H1 (cell line): Measurements from ENCODE around the gene TAF9. TPM values are rescaled to one million over a fixed set of nuclear protein-coding genes. Genes with fewer than 3 reads are reported as not detected.

Experiments
- CTCF ChIA-PET: fragments of 300-600 bp; sonication (Branson Sonifier 250); formaldehyde crosslinking; loops from one replicate; lab custom pipeline; 2021; ENCODE audit not compliant: partially characterized antibody; lab: Charles Lee
- POLR2A ChIA-PET: fragments of 300-600 bp; sonication (Branson Sonifier 250); formaldehyde crosslinking; loops from one replicate; lab custom pipeline; 2021; ENCODE audit warnings: inconsistent platforms; ENCODE audit not compliant: partially characterized antibody; lab: Charles Lee
- DNase-seq, 2 experiments: peaks; one replicate each; pipeline versions ENCODE4 v3.0.0 to v3.0.0-alpha.2; 2010 to 2022; ENCODE audit warnings: low spot score in 2 of 2, low read depth in 1 of 2, mixed read lengths in 1 of 2
- FAIRE-seq: peaks from 2 replicates; lab custom pipeline; 2011; peaks lifted over from hg19 to GRCh38; lab: Jason Lieb, UNC
- H2AFZ ChIP-seq: 2 replicates; pipeline ENCODE4 v1.8.1; 2012; ENCODE audit warnings: low read length, inconsistent platforms
- H2AK5ac ChIP-seq: 2 replicates; pipeline ENCODE4 v1.6.1; 2013; ENCODE audit warnings: low read depth, low read length
- H2BK120ac ChIP-seq: replicated peaks from 2 replicates; pipeline ENCODE3; 2013; ENCODE audit warnings: low read depth, low read length, inconsistent platforms
- H2BK12ac ChIP-seq: 2 replicates; pipeline ENCODE4 v1.6.1; 2013; ENCODE audit warnings: low read depth, low read length
- H2BK15ac ChIP-seq: 2 replicates; pipeline ENCODE4 v1.6.1; 2013; ENCODE audit warnings: low read length
- H2BK20ac ChIP-seq: 2 replicates; pipeline ENCODE4 v1.6.1; 2013; ENCODE audit warnings: low read length
- H2BK5ac ChIP-seq: 2 replicates; pipeline ENCODE4 v1.6.1; 2013; ENCODE audit warnings: low read depth, low read length
- H3K14ac ChIP-seq: 2 replicates; pipeline ENCODE4 v1.6.1; 2013; ENCODE audit warnings: inconsistent platforms; ENCODE audit not compliant: insufficient read length
- H3K18ac ChIP-seq: 2 replicates; pipeline ENCODE4 v1.6.1; 2013; ENCODE audit warnings: low read length; ENCODE audit errors: extremely low read depth
- H3K23ac ChIP-seq: 2 replicates; pipeline ENCODE4 v1.6.1; 2013; ENCODE audit warnings: inconsistent platforms; ENCODE audit not compliant: insufficient read length
- H3K23me2 ChIP-seq: 2 replicates; pipeline ENCODE4 v1.6.1; 2013; ENCODE audit warnings: low read depth, low read length
- H3K27ac ChIP-seq: 2 replicates; pipeline ENCODE4 v1.6.1; 2011; ENCODE audit warnings: low read depth, low read length, inconsistent platforms
- H3K27me3 ChIP-seq, 4 experiments: replicated peaks in 1 of 4; 1 replicate in 1 of 4; 2 replicates in 3 of 4; pipeline versions ENCODE4 v1.6.1 to v1.8.1; 2011 to 2013; ENCODE audit warnings: low read length in 3 of 4, mild to moderate bottlenecking in 3 of 4, inconsistent platforms in 2 of 4, mixed read lengths in 2 of 4, moderate library complexity in 1 of 4; ENCODE audit not compliant: control insufficient read depth in 3 of 4, insufficient read depth in 3 of 4; ENCODE audit errors: extremely low read depth in 1 of 4
- H3K36me3 ChIP-seq, 4 experiments: 2 replicates each; pipeline versions ENCODE4 v1.6.1 to v1.8.1; 2011 to 2013; ENCODE audit warnings: mild to moderate bottlenecking in 4 of 4, low read length in 3 of 4, moderate library complexity in 2 of 4, control low read depth in 1 of 4, inconsistent platforms in 1 of 4; ENCODE audit not compliant: insufficient read depth in 4 of 4, control insufficient read depth in 2 of 4
- H3K4ac ChIP-seq: replicated peaks from 2 replicates; pipeline ENCODE3; 2013; ENCODE audit warnings: low read length, low read depth, mixed read lengths, inconsistent platforms; ENCODE audit not compliant: insufficient read length
- H3K4me1 ChIP-seq, 4 experiments: replicated peaks in 1 of 4; 1 replicate in 1 of 4; 2 replicates in 3 of 4; pipeline versions ENCODE4 v1.6.1 to v1.8.1; 2011 to 2013; ENCODE audit warnings: low read length in 3 of 4, inconsistent platforms in 2 of 4, mixed read lengths in 1 of 4; ENCODE audit not compliant: insufficient read depth in 4 of 4, control insufficient read depth in 3 of 4
- H3K4me2 ChIP-seq, 2 experiments: 2 replicates each; pipeline versions ENCODE4 v1.6.1 to v1.8.1; 2011 to 2013; ENCODE audit warnings: low read depth in 2 of 2, low read length in 2 of 2, control low read depth in 1 of 2, inconsistent platforms in 1 of 2, mild to moderate bottlenecking in 1 of 2; ENCODE audit not compliant: insufficient read depth in 1 of 2
- H3K4me3 ChIP-seq, 4 experiments: fragments of 200-600, 300-600 bp in 1 of 4; sonication (generic), shearing (Covaris generic), sonication (Bioruptor Twin) in 1 of 4; 2 replicates each; pipeline versions ENCODE4 v1.5.1 to v1.8.1; 2011 to 2016; ENCODE audit warnings: low read length in 4 of 4, low read depth in 3 of 4, control low read depth in 2 of 4, inconsistent platforms in 2 of 4, mild to moderate bottlenecking in 2 of 4, mixed read lengths in 1 of 4, moderate library complexity in 1 of 4; ENCODE audit not compliant: insufficient read depth in 2 of 4; ENCODE audit errors: extremely low read depth in 1 of 4
- H3K56ac ChIP-seq: replicated peaks from 2 replicates; pipeline ENCODE3; 2013; ENCODE audit warnings: low read depth, mild to moderate bottlenecking, mixed read lengths, low read length, inconsistent platforms; ENCODE audit not compliant: insufficient read length
- H3K79me1 ChIP-seq: 2 replicates; pipeline ENCODE4 v1.6.1; 2013; ENCODE audit warnings: low read depth, low read length, control low read depth
- H3K79me2 ChIP-seq, 2 experiments: 2 replicates each; pipeline versions ENCODE4 v1.6.1 to v1.8.1; 2012 to 2013; ENCODE audit warnings: low read length in 2 of 2, mild to moderate bottlenecking in 2 of 2, inconsistent platforms in 1 of 2; ENCODE audit not compliant: insufficient read depth in 2 of 2, control insufficient read depth in 1 of 2
- H3K9ac ChIP-seq, 4 experiments: replicated peaks in 1 of 4; 1 replicate in 1 of 4; 2 replicates in 3 of 4; pipeline versions ENCODE4 v1.6.1 to v1.8.1; 2011 to 2013; ENCODE audit warnings: low read depth in 3 of 4, low read length in 3 of 4, control low read depth in 2 of 4, mild to moderate bottlenecking in 2 of 4, moderate library complexity in 2 of 4, inconsistent platforms in 1 of 4; ENCODE audit errors: extremely low read depth in 1 of 4
- H3K9me3 ChIP-seq, 2 experiments: 2 replicates each; pipeline versions ENCODE4 v1.6.1 to v1.8.1; 2012 to 2013; ENCODE audit warnings: mild to moderate bottlenecking in 2 of 2, moderate library complexity in 2 of 2, control low read depth in 1 of 2, inconsistent platforms in 1 of 2, low read depth in 1 of 2, low read length in 1 of 2, mixed read lengths in 1 of 2; ENCODE audit not compliant: insufficient read depth in 2 of 2
- H4K20me1 ChIP-seq, 2 experiments: replicated peaks in 1 of 2; 2 replicates each; pipeline versions ENCODE3 to v1.8.1; 2011 to 2013; ENCODE audit warnings: inconsistent platforms in 2 of 2, low read length in 2 of 2, mild to moderate bottlenecking in 1 of 2; ENCODE audit not compliant: insufficient read depth in 2 of 2, control insufficient read depth in 1 of 2
- H4K5ac ChIP-seq: 2 replicates; pipeline ENCODE4 v1.6.1; 2013; ENCODE audit warnings: low read length, low read depth, mixed read lengths, inconsistent platforms; ENCODE audit not compliant: insufficient read length
- H4K8ac ChIP-seq: 2 replicates; pipeline ENCODE4 v1.8.0; 2013; ENCODE audit warnings: mild to moderate bottlenecking, moderate library complexity, low read length, inconsistent platforms; ENCODE audit not compliant: insufficient read depth; ENCODE audit errors: extremely low read depth
- H4K91ac ChIP-seq: replicated peaks from 2 replicates; pipeline ENCODE3; 2013; ENCODE audit warnings: low read length, mixed read lengths, inconsistent platforms; ENCODE audit not compliant: insufficient read length
- ASH2L ChIP-seq: fragments of 200-600, 300-600 bp; sonication (generic); IDR thresholded peaks from one replicate; pipeline ENCODE4 v1.7.1; 2017; ENCODE audit warnings: low read length
- BACH1 ChIP-seq: IDR thresholded peaks from 2 replicates; pipeline ENCODE4 v1.6.1; 2012; ENCODE audit warnings: low read length, improper control_type of control experiment
- BCL11A ChIP-seq, 2 experiments: IDR thresholded peaks; one replicate each; pipeline ENCODE4 v1.6.1; 2011; ENCODE audit warnings: low read depth in 2 of 2, low read length in 2 of 2, mild to moderate bottlenecking in 2 of 2
- CBX5 ChIP-seq: fragments of 300-800, 300-1000 bp; sonication (generic); IDR thresholded peaks from 2 replicates; pipeline ENCODE4 v1.7.1; 2016; ENCODE audit warnings: antibody characterized with exemption, low read length, low read depth
- EGR1 ChIP-seq: IDR thresholded peaks from 2 replicates; pipeline ENCODE4 v1.6.1; 2011; ENCODE audit warnings: low read depth, low read length, borderline replicate concordance
- GABPA ChIP-seq: IDR thresholded peaks from 2 replicates; pipeline ENCODE4 v1.6.1; 2011; ENCODE audit warnings: mild to moderate bottlenecking, low read length, moderate library complexity, borderline replicate concordance; ENCODE audit not compliant: insufficient read depth
- JUND ChIP-seq: IDR thresholded peaks from 2 replicates; pipeline ENCODE4 v1.6.1; 2011; ENCODE audit warnings: mild to moderate bottlenecking, improper control_type of control experiment, low read length
- KDM5A ChIP-seq: fragments of 200-600 bp; IDR thresholded peaks from 2 replicates; pipeline ENCODE4 v1.7.1; 2012; ENCODE audit warnings: mild to moderate bottlenecking, low read length, inconsistent platforms, mixed read lengths
- NRF1 ChIP-seq: IDR thresholded peaks from 2 replicates; pipeline ENCODE4 v1.6.1; 2011; ENCODE audit warnings: mild to moderate bottlenecking, low read depth, low read length, improper control_type of control experiment
- PHF8 ChIP-seq: fragments of 200-600 bp; sonication (generic); conservative IDR thresholded peaks from 2 replicates; pipeline ENCODE4 v1.7.1; 2012; ENCODE audit warnings: low read depth, mild to moderate bottlenecking, inconsistent platforms, low read length, moderate library complexity
- POLR2A ChIP-seq, 2 experiments: IDR thresholded peaks; 1 replicate in 1 of 2; 2 replicates in 1 of 2; pipeline ENCODE4 v1.6.1; 2011; ENCODE audit warnings: low read depth in 2 of 2, low read length in 2 of 2, mild to moderate bottlenecking in 2 of 2; ENCODE audit errors: control extremely low read depth in 1 of 2
- RFX5 ChIP-seq: IDR thresholded peaks from 2 replicates; pipeline ENCODE4 v1.6.1; 2011; ENCODE audit warnings: low read depth, low read length, improper control_type of control experiment, borderline replicate concordance
- RNF2 ChIP-seq: fragments of 200-900, 300-1000 bp; sonication (generic); IDR thresholded peaks from 2 replicates; pipeline ENCODE4 v1.7.1; 2016; ENCODE audit warnings: borderline replicate concordance, low read depth, mild to moderate bottlenecking, antibody characterized with exemption, low read length; ENCODE audit not compliant: poor library complexity, severe bottlenecking; ENCODE audit errors: missing control alignments
- SIRT6 ChIP-seq: IDR thresholded peaks from one replicate; pipeline ENCODE4 v1.7.1; 2012; ENCODE audit warnings: low read length, inconsistent platforms
- SP2 ChIP-seq: IDR thresholded peaks from 2 replicates; pipeline ENCODE4 v1.6.1; 2012; ENCODE audit warnings: mild to moderate bottlenecking, low read length, inconsistent platforms
- ZNF274 ChIP-seq: IDR thresholded peaks from 2 replicates; pipeline ENCODE4 v1.7.0; 2012; ENCODE audit warnings: low read length, borderline replicate concordance; ENCODE audit errors: extremely low read depth
- WGBS, 2 experiments: shearing (Covaris generic) in 1 of 2; methylation state at CpG; one replicate each; pipeline versions ENCODE4 v1.1.6 to v1.1.7; 2013 to 2015; ENCODE audit warnings: low lambda C conversion rate in 2 of 2, mixed read lengths in 2 of 2, inconsistent platforms in 1 of 2, low coverage in 1 of 2, missing lambda C conversion rate in 1 of 2; ENCODE audit not compliant: insufficient replicate concordance in 2 of 2, insufficient coverage in 1 of 2, insufficient read length in 1 of 2; ENCODE audit errors: extremely low coverage in 1 of 2, missing lambda C conversion rate in 1 of 2; 5-methylcytosine and 5-hydroxymethylcytosine counted together
- polyA plus RNA-seq, 7 experiments: library from polyadenylated mRNA; depleted of rRNA in 3 of 7; stranded (reverse) in 5 of 7; unstranded in 2 of 7; fragments of >200 nt in 5 of 7; fragments of 200-250 nt in 2 of 7; gene quantifications; 1 replicate in 5 of 7; 2 replicates in 1 of 7; 4 replicates in 1 of 7; pipeline versions ENCODE4 v1.2.1 to v1.2.3, GENCODE V29; 2011 to 2013; ENCODE audit warnings: missing spikeins in 2 of 7, mixed read lengths in 2 of 7
- total RNA-seq: library from RNA; stranded (reverse); fragmentation: NEBNext Ultra II Directional; extraction: Animal tissue kit (Norgen Biotek cat#: 25700); gene quantifications from 2 replicates; pipeline ENCODE4 v1.2.1, GENCODE V29; 2021

TAF9 gene
- total and polyA plus RNA-seq, 2 of the 8 experiments (the other 6 are each of a cell fraction or from before 2014, with no cell fraction given): 85.1 to 135 TPM

- no peak overlapping the region for H2BK20ac ChIP-seq
- H3K4me1 ChIP-seq: no peaks in the 10 kb centered on the region
- H4K5ac ChIP-seq: no peak overlapping the region
- DNase-seq: no peak
- H2BK12ac ChIP-seq: no peak overlapping the region
- no peak overlapping the region for H2BK5ac ChIP-seq
- no peak overlapping the region for H3K14ac ChIP-seq
- 79% methylated on average over 1 of the region's 1 CpG; no CpG with 5 or more reads in 1 of the 2 experiments for WGBS, 2 experiments
- no peak overlapping the region for H2BK15ac ChIP-seq
- no peaks in the 10 kb centered on the region for H3K27me3 ChIP-seq
- ChIA-PET CTCF (interaction anchor here (3.9 kb wide), 1 partner anchor 18 kb away, joined by 14 read pairs; no protein-coding TSS in a partner anchor), POLR2A (no interaction called here)
- no peak overlapping the region for H2AK5ac ChIP-seq
- H3K79me1 ChIP-seq: no peaks in the 10 kb centered on the region
- no peak for FAIRE-seq
- no peaks in the 10 kb centered on the region for H3K79me2 ChIP-seq
- H3K9ac ChIP-seq: no peak overlapping the region
- H3K56ac ChIP-seq: no peak overlapping the region
- no peak overlapping the region for H3K4me2 ChIP-seq
- no peak overlapping the region for H3K18ac ChIP-seq
- no peak overlapping the region for H2BK120ac ChIP-seq
- no peak overlapping the region for H3K4ac ChIP-seq
- no peaks in the 10 kb centered on the region for H4K20me1 ChIP-seq
- H2AFZ ChIP-seq: no peak overlapping the region
- H4K91ac ChIP-seq: no peak overlapping the region
- no peaks in the 10 kb centered on the region for H3K23me2 ChIP-seq
- H3K4me3 ChIP-seq: no peak overlapping the region
- no peak overlapping the region for H4K8ac ChIP-seq
- H3K23ac ChIP-seq: no peak overlapping the region
- H3K36me3 ChIP-seq: no peaks in the 10 kb centered on the region
- no peaks in the 10 kb centered on the region for H3K9me3 ChIP-seq
- no peak overlapping the region for H3K27ac ChIP-seq
- TF ChIP-seq BACH1: no peak
- TF ChIP-seq EGR1: no peak
- no peak for TF ChIP-seq NRF1
- no peak for TF ChIP-seq CBX5
- TF ChIP-seq SIRT6: no peak
- TF ChIP-seq ZNF274: no peak
- TF ChIP-seq BCL11A (IDR thresholded peaks at IDR 0.05; ENCODE audit: low read depth in 2 of 2, low read length in 2 of 2): no peak
- no peak for TF ChIP-seq JUND
- no peak for TF ChIP-seq KDM5A
- TF ChIP-seq POLR2A (IDR thresholded peaks at IDR 0.05; ENCODE audit: control extremely low read depth in 1 of 2, low read depth in 2 of 2, low read length in 2 of 2): no peak
- TF ChIP-seq GABPA: no peak
- no peak for TF ChIP-seq SP2
- TF ChIP-seq PHF8: no peak
- no peak for TF ChIP-seq RNF2
- no peak for TF ChIP-seq ASH2L
- TF ChIP-seq RFX5: no peak
Measured at GRCh38 chr5:69315972-69316371, 53.3 kb downstream of the TAF9 start.
